Endothelial cell of umbilical vein (primary cell): Measurements from ENCODE around the gene ST3GAL5. TPM values are rescaled to one million over a fixed set of nuclear protein-coding genes. Genes with fewer than 3 reads are reported as not detected.

ENCODE experiments used
- BruUV-seq: library from RNA; stranded (reverse); fragments of 400-500 nt; replicated peaks from 2 replicates; lab custom pipeline; 2021; lab: Mats Ljungman, UMichigan
- CTCF ChIA-PET: fragments of 300-600, 350-600 bp; sonication (Branson Sonifier 250); formaldehyde crosslinking; loops from one replicate; lab custom pipeline; 2021; ENCODE audit warnings: antibody characterized with exemption, inconsistent platforms; lab: Charles Lee
- POLR2A ChIA-PET: fragments of 300-600, 350-600 bp; sonication (Branson Sonifier 250); formaldehyde crosslinking; loops from one replicate; lab custom pipeline; 2021; ENCODE audit warnings: antibody characterized with exemption, inconsistent platforms; lab: Charles Lee
- DNase-seq: peaks from one replicate; pipeline ENCODE4 v3.0.0-alpha.2; 2011; ENCODE audit warnings: low read depth, low spot score
- FAIRE-seq: peaks from 2 replicates; lab custom pipeline; 2011; peaks lifted over from hg19 to GRCh38; lab: Jason Lieb, UNC
- H2AFZ ChIP-seq: 2 replicates; pipeline ENCODE4 v1.6.0; 2012; ENCODE audit warnings: low read depth, low read length, control low read depth, inconsistent platforms
- H3K27ac ChIP-seq: 2 replicates; pipeline ENCODE4 v1.5.1; 2011; ENCODE audit warnings: low read depth, mild to moderate bottlenecking, control low read depth, low read length, moderate library complexity; ENCODE audit not compliant: insufficient read depth
- H3K27me3 ChIP-seq, 2 experiments: 2 replicates each; pipeline versions ENCODE4 v1.6.0 to v1.6.1; 2011; ENCODE audit warnings: low read length in 2 of 2, mixed read lengths in 1 of 2; ENCODE audit not compliant: control insufficient read depth in 2 of 2, insufficient read depth in 2 of 2
- H3K36me3 ChIP-seq, 2 experiments: 2 replicates in 1 of 2; 3 replicates in 1 of 2; pipeline ENCODE4 v1.5.1; 2011; ENCODE audit warnings: low read length in 2 of 2, mild to moderate bottlenecking in 1 of 2, moderate library complexity in 1 of 2; ENCODE audit not compliant: control insufficient read depth in 2 of 2, insufficient read depth in 2 of 2; ENCODE audit errors: extremely low read depth in 1 of 2
- H3K4me1 ChIP-seq: 3 replicates; pipeline ENCODE4 v1.5.1; 2011; ENCODE audit warnings: mild to moderate bottlenecking, low read length; ENCODE audit not compliant: control insufficient read depth, insufficient read depth; ENCODE audit errors: extremely low read depth
- H3K4me2 ChIP-seq: 2 replicates; pipeline ENCODE4 v1.6.1; 2011; ENCODE audit warnings: low read length, control low read depth, mixed read lengths; ENCODE audit not compliant: insufficient read depth
- H3K4me3 ChIP-seq, 3 experiments: fragments of 200-600 bp in 1 of 3; sonication (generic), shearing (Covaris generic) in 1 of 3; replicated peaks in 1 of 3; 2 replicates each; pipeline ENCODE4 v1.5.1; 2011 to 2016; ENCODE audit warnings: control low read depth in 3 of 3, low read length in 3 of 3, mild to moderate bottlenecking in 2 of 3, inconsistent platforms in 1 of 3, low read depth in 1 of 3, moderate library complexity in 1 of 3; ENCODE audit not compliant: insufficient read depth in 1 of 3
- H3K79me2 ChIP-seq: 2 replicates; pipeline ENCODE4 v1.6.0; 2012; ENCODE audit warnings: low read length, inconsistent platforms; ENCODE audit not compliant: control insufficient read depth, insufficient read depth
- H3K9ac ChIP-seq: replicated peaks from 2 replicates; pipeline ENCODE3; 2011; ENCODE audit warnings: low read length, control low read depth; ENCODE audit not compliant: insufficient read depth; ENCODE audit errors: extremely low read depth
- H3K9me1 ChIP-seq: replicated peaks from 3 replicates; pipeline ENCODE4 v1.6.0; 2011; ENCODE audit warnings: mild to moderate bottlenecking, low read length; ENCODE audit not compliant: control insufficient read depth, insufficient read depth; ENCODE audit errors: extremely low read depth
- H3K9me3 ChIP-seq: replicated peaks from 2 replicates; pipeline ENCODE4 v1.5.1; 2012; ENCODE audit warnings: low read length, inconsistent platforms; ENCODE audit not compliant: control insufficient read depth, insufficient read depth
- H4K20me1 ChIP-seq: replicated peaks from 2 replicates; pipeline ENCODE3; 2011; ENCODE audit warnings: mild to moderate bottlenecking, low read length; ENCODE audit not compliant: control insufficient read depth, insufficient read depth; ENCODE audit errors: extremely low read depth
- EZH2 ChIP-seq: IDR thresholded peaks from 2 replicates; pipeline ENCODE4 v1.6.1; 2012; ENCODE audit warnings: borderline replicate concordance, low read depth, mild to moderate bottlenecking, moderate library complexity, low read length, inconsistent platforms; ENCODE audit not compliant: severe bottlenecking
- GATA2 ChIP-seq: IDR thresholded peaks from 2 replicates; pipeline ENCODE4 v1.7.0; 2011; ENCODE audit warnings: low read depth, mild to moderate bottlenecking, moderate library complexity, mixed read lengths, low read length; ENCODE audit not compliant: insufficient read length, insufficient read depth
- JUN ChIP-seq: IDR thresholded peaks from 2 replicates; pipeline ENCODE4 v1.6.1; 2011; ENCODE audit warnings: borderline replicate concordance, low read depth; ENCODE audit not compliant: insufficient read length, insufficient read depth
- MYC ChIP-seq: IDR thresholded peaks from one replicate; pipeline ENCODE4 v1.6.1; 2011; ENCODE audit warnings: mild to moderate bottlenecking, low read depth, low read length
- dilution Hi-C: fragments of 300-500 bp; cut with MboI; formaldehyde crosslinking; loops from one replicate; pipeline ENCODE4 v1.15.0; 2019; ENCODE audit warnings: low sequenced_read_pairs; ENCODE audit not compliant: extremely low pct_ligation_motif_present
- intact Hi-C: fragments of 100-400 bp; cut with micrococcal nuclease; formaldehyde crosslinking; loops from one replicate; pipeline ENCODE4 v1.10.0; 2022
- polyA plus RNA-seq, 4 experiments: library from polyadenylated mRNA; depleted of rRNA in 3 of 4; stranded (reverse) in 3 of 4; unstranded in 1 of 4; fragments of >200 nt; gene quantifications; 2 replicates each; pipeline versions ENCODE4 v1.2.1 to v1.2.3, GENCODE V29; 2011 to 2012; ENCODE audit warnings: missing spikeins in 1 of 4
- total RNA-seq: library from RNA; stranded (reverse); gene quantifications from 2 replicates; pipeline ENCODE4 v1.2.3, GENCODE V29; 2021
- TF ChIP-seq, protein P1 (sequence below): IDR thresholded peaks from 2 replicates; pipeline ENCODE4 v1.6.1; 2011; ENCODE audit not compliant: insufficient read depth, insufficient read length
- TF ChIP-seq, protein P2 (sequence below), 2 donors: IDR thresholded peaks; 1 replicate in 1 of 2; 2 replicates in 1 of 2; pipeline ENCODE4 v1.5.1; 2011; ENCODE audit warnings: low read length in 2 of 2, mild to moderate bottlenecking in 2 of 2, moderate library complexity in 2 of 2, control low read depth in 1 of 2, inconsistent platforms in 1 of 2, low read depth in 1 of 2; ENCODE audit not compliant: insufficient read depth in 1 of 2; ENCODE audit errors: extremely low read depth in 1 of 2

ST3GAL5 gene
- total and polyA plus RNA-seq, 2 donors (not counting 3 experiments of a cell fraction or from before 2014, with no cell fraction given): 9.5 to 16.0 TPM

DNA sequence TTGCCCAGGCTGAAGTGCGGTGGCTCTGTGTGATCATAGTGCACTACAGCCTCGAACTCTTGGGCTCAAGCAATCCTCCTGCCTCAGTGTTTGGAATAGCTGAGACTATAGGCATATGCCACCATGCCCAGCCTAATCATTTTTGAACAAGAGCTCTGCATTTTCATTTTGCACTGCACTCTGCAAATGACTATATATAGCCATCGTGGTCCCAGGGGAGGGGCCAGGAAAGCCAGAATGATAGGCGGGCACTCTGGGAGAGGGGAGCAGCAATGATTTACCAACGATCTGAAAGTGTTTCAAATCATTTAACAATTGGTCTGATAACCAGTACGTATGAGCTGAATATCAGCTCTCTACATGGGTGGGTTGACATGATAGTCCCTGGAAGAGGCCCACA is 22.3 kb upstream of the ST3GAL5 start:
- no TSS peak for BruUV-seq
- intact Hi-C loops: no loop called here
- DNase-seq (no peak), FAIRE-seq (no peak)
- Histone ChIP-seq H3K4me2 (no peak overlapping the region), H3K4me1 (no peaks in the 10 kb centered on the region), H3K9me3 (no peaks in the 10 kb centered on the region), H3K27ac (no peak overlapping the region), H3K9ac (no peak overlapping the region), H3K27me3 (peaks cover 0 to 4% of the 10 kb centered on the region in 2 experiments), H3K79me2 (no peaks in the 10 kb centered on the region), H3K36me3 (no peaks in the 10 kb centered on the region), H4K20me1 (no peaks in the 10 kb centered on the region), H3K9me1 (no peaks in the 10 kb centered on the region), H2AFZ (no peak overlapping the region), H3K4me3 (no peak overlapping the region)
- ChIA-PET CTCF (interaction anchor here (0.8 to 0.9 kb wide), 2 partner anchors 9 to 24 kb away, joined by 3 read pairs; no protein-coding TSS in a partner anchor), POLR2A (no interaction called here)
- no peak for TF ChIP-seq EZH2
- TF ChIP-seq, protein P1, sequence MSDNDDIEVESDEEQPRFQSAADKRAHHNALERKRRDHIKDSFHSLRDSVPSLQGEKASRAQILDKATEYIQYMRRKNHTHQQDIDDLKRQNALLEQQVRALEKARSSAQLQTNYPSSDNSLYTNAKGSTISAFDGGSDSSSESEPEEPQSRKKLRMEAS: no peak
- TF ChIP-seq, protein P2, sequence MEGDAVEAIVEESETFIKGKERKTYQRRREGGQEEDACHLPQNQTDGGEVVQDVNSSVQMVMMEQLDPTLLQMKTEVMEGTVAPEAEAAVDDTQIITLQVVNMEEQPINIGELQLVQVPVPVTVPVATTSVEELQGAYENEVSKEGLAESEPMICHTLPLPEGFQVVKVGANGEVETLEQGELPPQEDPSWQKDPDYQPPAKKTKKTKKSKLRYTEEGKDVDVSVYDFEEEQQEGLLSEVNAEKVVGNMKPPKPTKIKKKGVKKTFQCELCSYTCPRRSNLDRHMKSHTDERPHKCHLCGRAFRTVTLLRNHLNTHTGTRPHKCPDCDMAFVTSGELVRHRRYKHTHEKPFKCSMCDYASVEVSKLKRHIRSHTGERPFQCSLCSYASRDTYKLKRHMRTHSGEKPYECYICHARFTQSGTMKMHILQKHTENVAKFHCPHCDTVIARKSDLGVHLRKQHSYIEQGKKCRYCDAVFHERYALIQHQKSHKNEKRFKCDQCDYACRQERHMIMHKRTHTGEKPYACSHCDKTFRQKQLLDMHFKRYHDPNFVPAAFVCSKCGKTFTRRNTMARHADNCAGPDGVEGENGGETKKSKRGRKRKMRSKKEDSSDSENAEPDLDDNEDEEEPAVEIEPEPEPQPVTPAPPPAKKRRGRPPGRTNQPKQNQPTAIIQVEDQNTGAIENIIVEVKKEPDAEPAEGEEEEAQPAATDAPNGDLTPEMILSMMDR (IDR thresholded peaks at IDR 0.05; ENCODE audit: extremely low read depth in 1 of 2, insufficient read depth in 1 of 2, low read depth in 1 of 2, low read length in 2 of 2): no peak
- dilution Hi-C loops: no loop called here

- Histone ChIP-seq H3K4me3 (no peak overlapping the region), H3K9ac (no peak overlapping the region), H3K27ac (no peak overlapping the region), H3K79me2 (no peaks in the 10 kb centered on the region), H3K36me3 (no peaks in the 10 kb centered on the region), H3K9me1 (no peaks in the 10 kb centered on the region), H3K9me3 (no peaks in the 10 kb centered on the region), H3K4me1 (no peaks in the 10 kb centered on the region), H4K20me1 (no peaks in the 10 kb centered on the region), H2AFZ (no peak overlapping the region), H3K4me2 (no peak overlapping the region), H3K27me3 (peaks cover 6 to 8% of the 10 kb centered on the region in 2 experiments)
- intact Hi-C loops (no loop called here), dilution Hi-C loops (no loop called here)
- FAIRE-seq (no peak), DNase-seq (no peak)
- TF ChIP-seq JUN: no peak
- no peak for TF ChIP-seq EZH2
- TF ChIP-seq MYC: no peak
- TF ChIP-seq, protein P2 (IDR thresholded peaks at IDR 0.05; ENCODE audit: extremely low read depth in 1 of 2, insufficient read depth in 1 of 2, low read depth in 1 of 2, low read length in 2 of 2): no peak
- no peak for TF ChIP-seq GATA2
- TF ChIP-seq, protein P1: no peak
- ChIA-PET POLR2A (no interaction called here), CTCF (interaction anchor here (1.3 to 1.8 kb wide), 2 partner anchors 20 to 82 kb away, joined by 3 to 6 read pairs; partner anchors contain the start of gene ST3GAL5)
- no TSS peak for BruUV-seq
Observed at GRCh38 chr2:85909005-85909404, 20.2 kb upstream of the ST3GAL5 start.
